ENCODE results near the gene AGAP1.

AGAP1 gene

DNA sequence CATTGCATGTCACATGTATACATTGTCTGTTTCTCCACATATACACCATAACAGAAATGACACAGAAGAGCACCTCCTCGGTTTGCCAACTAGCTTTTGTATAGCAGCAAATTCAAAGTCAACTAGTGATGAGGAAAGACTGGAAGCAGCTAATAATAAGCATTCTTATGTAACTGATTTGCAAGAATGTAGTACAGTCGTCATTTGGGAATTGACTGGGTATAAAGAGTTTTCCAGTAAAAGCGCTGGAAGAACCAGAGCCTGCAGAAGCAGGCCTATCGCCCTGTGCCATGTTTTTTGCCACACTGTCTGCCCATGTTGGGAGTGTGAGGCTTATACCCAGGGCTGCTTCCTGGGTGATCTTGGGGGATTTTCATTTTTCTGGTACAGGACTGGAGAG lies 363.8 kb downstream of the AGAP1 start:
- no peak for DNase-seq (ENCODE audit: low read depth in 2 of 3, low spot score in 1 of 3)

DNA sequence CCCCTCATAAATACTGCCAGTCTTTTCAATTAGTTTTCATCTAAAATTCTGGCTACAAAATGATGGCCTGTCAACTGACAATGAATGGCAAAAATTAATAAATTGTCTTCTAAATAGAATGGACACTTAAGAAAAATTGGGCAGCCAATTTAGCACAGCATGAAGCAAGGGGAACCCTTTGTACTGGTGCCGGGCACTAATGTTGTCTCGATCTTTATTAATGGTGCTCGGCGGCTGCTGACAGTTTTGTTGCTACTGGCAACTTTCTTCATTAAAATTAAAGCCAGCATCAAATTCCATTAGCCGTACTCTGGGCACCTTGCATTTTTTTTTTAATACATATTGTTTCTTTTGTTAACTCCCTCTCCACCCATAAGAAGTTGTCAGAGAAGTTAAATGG lies 365.0 kb downstream of the AGAP1 start:
- DNase-seq (ENCODE audit: low read depth in 2 of 3, low spot score in 1 of 3) = no peak

DNA sequence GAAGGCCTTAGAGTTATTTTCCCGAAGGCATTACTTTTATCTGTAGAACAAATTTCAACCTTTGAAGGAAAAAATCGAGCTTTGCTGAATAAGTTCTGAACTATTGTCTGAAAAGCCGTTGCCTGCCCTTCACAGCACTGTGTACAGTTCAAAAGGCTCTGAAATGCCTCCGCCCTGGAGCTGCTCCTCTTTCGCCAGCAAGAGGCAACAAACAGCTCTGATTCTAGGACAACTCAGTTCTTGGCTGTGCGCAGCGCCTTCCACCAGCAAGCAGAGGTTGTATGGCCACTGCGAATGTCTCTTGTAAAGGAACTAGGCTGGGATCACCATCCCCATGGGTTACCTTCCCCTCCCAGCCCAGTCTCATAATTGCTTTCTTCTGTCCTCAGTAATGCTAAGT lies 365.8 kb downstream of the AGAP1 start:
- DNase-seq (ENCODE audit: low read depth in 2 of 3, low spot score in 1 of 3) = no peak

DNA sequence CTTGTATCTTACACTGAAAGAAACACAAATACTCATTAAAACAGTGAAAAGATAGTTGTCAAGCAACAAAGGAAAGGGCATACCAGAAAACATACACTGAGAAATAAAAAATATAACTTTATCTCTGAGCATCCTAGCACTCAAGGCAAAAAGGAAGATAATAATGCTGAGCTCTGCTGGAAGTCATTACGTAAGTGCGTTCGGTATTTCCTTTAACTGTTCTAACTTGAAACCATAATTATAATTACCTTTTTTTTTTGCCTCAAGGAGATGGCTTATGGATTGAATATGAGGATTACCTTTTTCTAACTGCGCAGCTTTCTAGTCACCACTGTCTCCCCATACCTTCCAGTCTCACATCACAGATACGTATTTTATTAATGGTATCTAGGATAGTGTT lies 366.3 kb downstream of the AGAP1 start:
- DNase-seq (ENCODE audit: low read depth in 2 of 3, low spot score in 1 of 3) = no peak

DNA sequence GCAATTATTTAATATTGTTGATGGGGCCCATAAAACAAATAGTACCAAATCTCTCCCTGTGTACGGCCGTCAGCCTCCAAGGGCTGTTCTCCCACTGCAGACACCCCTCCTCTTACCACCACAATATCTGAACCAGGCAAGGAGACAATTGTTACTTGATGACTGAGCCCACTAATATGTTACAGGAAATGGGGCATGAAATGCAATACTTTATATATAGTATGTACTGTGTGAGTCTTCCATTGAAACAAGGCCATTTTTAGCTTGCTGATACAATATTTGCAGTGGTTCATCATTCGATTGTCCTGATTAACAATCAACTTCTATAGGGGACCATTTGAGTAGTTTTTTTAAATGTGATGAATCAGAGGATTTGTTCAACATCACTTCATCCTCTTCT lies 367.0 kb downstream of the AGAP1 start:
- no peak for DNase-seq (ENCODE audit: low read depth in 2 of 3, low spot score in 1 of 3)

DNA sequence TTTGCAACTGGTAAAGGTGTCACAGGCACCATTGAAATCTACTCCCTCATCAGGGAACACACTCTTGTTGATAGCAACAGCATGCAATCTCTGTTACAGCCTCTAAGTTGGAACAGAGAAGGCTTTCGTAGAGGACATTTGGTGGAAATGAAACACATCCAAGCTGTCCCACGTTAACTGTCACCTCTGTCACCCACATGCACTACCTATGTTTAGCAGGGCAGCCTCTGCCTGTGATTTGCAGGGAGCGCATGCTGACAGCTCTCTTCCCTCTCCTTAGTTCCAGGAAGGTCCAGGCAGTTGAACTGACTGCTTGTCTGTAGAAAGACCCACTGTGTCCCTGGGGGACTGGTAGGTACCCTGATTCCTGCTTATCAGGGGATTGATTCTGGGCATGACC lies 367.5 kb downstream of the AGAP1 start:
- DNase-seq (ENCODE audit: low read depth in 2 of 3, low spot score in 1 of 3) = no peak

DNA sequence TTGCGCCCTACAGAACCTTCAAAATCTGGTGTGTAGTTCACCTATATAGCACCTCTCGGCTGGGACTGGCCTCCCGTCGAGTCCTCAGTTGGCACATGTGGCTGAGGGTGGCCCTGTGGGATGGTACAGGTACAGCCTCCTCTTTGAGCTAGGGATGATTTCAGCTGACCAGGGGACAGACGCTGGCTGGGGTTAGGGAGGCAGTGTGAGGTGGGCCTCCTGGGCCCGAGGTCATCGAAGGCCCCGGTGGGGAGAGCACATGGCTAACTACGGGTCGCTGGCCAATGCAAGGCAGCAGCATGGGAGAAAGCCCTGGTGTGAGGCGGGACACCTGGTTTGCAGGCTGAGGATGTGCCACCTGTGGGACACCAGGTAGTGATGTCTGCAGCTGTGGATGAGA lies 369.6 kb downstream of the AGAP1 start:
- no peak for DNase-seq (ENCODE audit: low read depth in 2 of 3, low spot score in 1 of 3)

DNA sequence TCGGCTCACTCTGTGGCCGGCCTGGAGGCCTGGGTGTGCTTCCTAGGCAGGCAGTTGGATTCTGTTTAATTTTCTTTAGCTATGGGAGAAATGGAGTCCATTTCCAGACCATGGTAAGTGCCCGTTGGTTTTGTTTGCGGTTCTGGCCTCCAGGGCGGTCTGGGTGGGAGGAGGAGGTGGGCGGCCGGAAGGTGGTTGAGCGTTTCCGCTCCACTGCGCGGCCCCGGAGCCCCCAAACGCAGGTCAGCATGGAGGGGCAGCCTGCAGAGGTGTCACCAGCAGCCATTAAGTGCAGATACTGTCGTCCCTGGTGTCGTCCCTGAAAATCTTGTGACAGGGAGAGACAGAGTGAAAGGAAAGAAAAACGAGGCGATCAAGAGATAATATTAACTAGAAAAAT lies 370.5 kb downstream of the AGAP1 start:
- no peak for DNase-seq (ENCODE audit: low read depth in 2 of 3, low spot score in 1 of 3)

DNA sequence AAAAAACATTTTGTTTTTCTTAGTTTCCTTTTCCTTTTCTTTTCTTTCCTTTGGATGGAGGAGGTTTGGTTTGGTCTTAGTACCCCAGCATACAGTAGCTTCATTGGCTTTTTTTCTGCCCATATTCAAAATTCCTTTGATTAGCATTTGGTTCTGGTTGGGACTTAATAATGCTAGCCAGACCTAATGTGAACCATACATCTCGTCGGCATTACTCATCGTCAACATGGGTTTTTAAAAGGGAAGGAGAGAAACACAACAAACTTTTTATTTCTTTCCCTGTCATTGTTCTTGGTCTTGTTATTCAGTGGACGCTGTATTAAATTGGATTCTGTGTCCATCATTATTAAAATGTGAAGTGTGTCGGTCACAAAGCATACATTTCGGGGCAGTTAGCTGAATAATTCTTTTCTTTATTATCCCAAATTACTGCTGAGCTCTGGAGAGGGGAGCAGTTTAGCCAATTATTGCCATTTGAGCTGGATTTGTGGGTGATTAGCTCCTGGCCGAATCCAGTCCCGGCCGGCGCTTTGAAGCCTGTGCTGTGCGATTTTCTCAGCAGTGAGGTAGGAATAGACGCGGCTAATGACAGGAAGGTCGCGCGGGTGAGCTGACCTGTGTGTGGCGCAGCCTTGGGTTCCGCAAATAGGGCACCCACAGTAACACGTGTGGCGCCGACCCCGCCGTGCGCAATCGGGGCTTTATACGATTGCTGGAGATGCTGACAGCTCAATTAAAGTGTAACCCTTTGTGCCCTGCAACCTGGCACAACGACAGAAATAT lies 371.1 kb downstream of the AGAP1 start:
- DNase-seq (ENCODE audit: low read depth in 2 of 3, low spot score in 1 of 3) = no peak

DNA sequence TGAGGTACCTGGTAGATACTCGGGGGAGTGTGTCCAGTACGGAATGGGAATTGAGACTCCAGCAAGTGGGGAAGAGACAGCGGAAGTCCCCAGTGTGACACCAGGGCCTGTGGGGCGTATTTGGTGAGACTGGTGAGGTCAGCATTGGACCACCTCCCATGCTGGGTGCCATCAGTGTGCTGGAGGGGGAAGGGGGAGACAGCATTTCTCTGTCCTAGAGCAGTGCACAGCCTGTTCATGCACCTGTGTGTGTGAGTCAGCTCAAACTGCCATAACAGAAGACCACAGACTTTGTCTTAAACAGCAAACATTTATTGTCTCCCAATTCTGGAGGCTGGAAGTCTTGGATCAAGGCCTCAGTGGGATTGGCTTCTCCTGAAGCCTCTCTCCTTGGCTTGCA lies 372.5 kb downstream of the AGAP1 start:
- DNase-seq (ENCODE audit: low read depth in 2 of 3, low spot score in 1 of 3) = no peak

DNA sequence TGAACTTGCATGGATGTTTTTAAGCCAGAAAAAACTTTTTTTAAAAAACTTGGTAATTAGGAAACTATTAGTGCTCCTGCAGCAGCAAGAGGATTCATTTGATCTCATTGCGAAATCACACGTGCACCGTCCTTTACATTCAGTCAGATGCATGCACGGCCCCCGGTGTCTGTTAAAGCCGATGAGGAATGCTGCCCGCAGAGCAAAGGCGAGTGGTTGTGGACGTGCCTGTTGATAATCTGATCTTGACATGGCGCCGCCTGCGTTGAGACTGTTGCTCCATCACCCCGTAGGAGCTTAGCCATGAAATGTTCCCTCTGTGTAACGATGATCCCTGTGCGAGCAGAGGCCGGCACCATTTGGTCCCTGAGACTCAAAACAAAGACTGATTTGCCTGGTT lies 374.4 kb downstream of the AGAP1 start:
- DNase-seq (ENCODE audit: low read depth in 2 of 3, low spot score in 1 of 3) = no peak

DNA sequence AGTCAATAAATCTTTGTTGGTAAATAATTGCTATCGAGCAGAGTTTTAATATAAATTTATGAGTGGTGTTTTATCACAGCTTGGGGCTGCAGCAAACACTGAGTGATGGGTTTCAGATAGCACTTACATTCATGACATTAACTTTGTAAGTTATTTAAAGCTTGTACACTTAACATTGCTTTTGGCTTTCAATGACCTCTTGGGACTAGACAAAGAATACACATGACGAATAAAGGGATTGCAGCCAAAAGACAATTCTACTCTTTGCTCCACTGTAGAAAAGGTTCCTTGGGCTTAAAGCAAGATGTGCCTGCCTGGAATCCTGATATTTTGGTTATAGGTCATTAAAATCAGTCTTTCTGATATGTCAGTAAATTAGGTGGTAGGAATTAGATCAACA lies 374.8 kb downstream of the AGAP1 start:
- no peak for DNase-seq (ENCODE audit: low read depth in 2 of 3, low spot score in 1 of 3)

DNA sequence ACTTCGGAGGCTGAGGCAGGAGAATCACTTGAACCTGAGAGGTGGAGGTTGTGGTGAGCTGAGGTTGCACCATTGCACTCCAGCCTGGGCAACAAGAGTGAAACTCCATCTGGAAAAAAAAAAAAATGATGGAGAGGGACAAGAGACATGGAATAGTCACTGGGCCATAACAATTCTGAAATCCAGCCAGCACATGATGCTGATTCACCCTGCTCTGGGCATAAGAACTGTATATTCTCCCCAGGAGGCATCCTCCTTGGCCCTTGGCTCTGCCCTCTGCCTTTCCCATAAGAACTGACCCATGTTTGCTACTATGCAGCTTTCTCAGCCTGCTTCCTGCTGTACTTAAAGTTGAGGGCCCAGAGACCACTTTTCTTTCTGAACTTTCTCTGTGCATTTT lies 376.7 kb downstream of the AGAP1 start:
- no peak for DNase-seq (ENCODE audit: low read depth in 2 of 3, low spot score in 1 of 3)

DNA sequence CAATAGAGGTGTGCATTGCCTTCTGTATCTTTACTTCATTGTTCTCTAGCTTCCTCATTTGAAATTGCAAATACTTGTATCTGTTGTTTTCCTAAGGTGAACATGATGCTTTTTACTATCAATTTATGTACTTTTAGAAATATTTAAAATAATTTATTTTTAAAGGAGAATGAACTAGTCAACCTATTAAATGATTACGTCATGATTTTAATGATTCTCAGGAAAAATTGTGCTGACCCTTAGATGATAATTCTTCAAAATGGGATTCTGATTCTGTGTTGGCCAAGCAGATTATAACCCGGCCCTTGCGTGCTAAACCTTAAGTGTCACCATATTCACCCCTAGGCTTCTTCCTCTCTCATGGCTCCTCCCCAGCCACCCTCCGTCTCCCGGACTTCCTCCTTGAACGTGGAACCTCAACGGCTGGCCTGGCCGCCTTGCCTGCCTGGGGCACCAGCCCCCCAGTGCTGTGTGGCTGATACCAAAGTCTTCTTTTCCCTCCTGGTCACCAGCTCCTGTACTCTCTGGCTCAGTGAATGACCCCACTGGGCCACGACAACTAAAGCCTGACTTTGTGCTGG lies 382.3 kb downstream of the AGAP1 start:
- DNase-seq (ENCODE audit: low read depth in 2 of 3, low spot score in 1 of 3) = no peak

DNA sequence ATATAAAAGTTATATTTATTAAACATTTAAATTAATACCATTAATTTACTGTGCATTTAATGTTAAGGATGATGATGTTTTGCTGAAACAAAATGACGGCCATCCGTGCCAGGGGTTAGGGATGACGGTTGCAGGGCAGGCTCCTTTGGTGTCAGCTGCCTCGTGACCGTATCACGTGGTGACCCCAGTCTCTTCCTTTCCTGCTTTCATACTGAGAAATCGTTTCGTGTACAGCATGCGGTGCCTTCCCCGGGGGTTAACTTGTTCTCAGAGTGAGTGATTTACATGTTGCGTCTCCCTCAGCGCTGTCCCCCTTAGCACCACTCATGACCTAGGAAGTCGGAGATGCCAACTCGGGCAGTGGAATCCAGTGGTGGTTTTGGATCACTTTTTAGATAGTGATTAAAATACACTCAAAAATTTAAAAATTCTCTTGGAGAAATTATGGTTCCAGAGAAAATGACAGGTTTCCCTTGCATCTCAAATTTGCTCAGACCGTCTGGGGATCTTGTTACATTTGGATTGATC lies 383.5 kb downstream of the AGAP1 start:
- DNase-seq (ENCODE audit: low read depth in 2 of 3, low spot score in 1 of 3) = no peak

DNA sequence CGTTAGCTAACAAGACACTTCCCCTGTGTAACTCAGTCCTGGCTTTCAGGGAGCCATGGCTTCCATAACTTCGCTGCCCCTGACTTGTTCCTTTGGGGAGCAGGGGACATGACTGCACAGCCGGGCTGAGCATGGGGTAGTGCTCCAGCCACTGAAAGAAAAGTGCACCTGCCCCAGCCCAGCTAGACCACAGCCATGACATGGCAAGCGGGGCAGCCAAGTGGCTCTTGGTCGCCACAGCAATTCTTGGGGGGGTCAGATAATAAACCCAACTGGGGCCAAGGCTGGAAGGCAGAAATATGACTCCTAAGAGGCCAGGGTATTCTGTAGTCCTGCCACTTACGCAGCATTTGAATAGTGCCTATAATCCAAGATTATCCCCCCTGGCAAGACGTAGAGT lies 385.3 kb downstream of the AGAP1 start:
- DNase-seq (ENCODE audit: low read depth in 2 of 3, low spot score in 1 of 3) = no peak

DNA sequence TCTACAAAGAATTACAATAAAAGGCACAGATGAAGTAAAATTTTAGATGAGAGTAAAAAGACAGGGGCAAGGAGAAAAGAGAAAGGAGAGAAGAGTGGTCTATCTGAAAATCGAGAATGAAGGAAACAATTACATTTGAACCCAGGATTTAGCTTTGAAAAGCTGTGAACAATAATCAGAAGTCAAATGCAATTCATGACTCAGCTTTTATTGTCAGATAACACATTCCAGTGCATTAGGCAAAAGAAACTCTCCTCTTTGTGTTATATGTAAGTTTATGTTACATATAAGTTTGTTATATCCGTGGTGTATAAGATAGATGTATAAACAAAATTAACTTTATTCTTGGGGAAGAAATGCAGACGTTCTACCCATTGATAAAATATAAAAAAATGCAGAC lies 389.8 kb downstream of the AGAP1 start:
- no peak for DNase-seq (ENCODE audit: low read depth in 2 of 3, low spot score in 1 of 3)

DNA sequence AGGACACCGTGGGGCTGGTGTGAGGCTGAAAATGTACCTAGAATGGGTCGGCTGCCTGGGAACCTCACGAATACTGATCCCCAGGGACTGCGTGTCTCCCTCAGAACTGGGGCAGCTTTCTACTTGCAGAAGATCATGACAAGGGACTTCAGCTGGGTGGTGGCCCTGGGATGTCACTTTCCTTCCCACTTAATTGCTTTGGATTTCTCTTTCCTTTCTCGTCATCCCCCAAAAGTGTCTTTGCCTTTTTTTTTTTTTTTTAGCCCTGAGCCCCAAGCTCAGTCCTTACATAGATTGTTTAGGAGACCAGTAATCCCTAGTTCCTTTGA lies 395.4 kb downstream of the AGAP1 start:
- DNase-seq (ENCODE audit: low read depth in 2 of 3, low spot score in 1 of 3) = no peak

DNA sequence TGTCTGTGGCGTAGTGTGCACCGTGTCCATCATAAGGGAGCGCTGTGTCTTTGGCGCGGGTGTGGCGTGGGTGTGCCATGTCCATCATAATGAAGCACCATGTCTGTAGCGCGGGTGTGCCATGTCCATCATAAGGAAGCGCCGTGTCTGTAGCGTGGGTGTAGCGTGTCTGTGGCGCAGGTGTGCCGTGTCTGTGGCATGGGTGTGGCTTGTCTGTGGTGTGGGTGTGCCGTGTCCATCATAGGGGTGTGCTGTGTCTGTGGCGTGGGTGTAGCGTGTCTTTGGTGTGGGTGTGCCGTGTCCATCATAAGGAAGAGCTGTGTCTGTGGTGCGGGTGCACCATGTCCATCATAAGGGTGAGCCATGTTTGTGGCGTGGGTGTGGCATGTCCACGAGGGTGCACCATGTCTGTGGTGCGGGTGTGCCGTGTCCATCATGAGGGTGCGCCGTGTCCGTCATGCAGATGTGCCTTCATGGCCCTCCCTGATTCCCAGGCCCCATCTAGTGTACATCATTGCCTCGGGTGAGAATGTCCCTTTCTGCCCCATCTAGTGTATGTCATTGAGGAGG lies 399.4 kb downstream of the AGAP1 start:
- DNase-seq (ENCODE audit: low read depth in 2 of 3, low spot score in 1 of 3) = no peak

DNA sequence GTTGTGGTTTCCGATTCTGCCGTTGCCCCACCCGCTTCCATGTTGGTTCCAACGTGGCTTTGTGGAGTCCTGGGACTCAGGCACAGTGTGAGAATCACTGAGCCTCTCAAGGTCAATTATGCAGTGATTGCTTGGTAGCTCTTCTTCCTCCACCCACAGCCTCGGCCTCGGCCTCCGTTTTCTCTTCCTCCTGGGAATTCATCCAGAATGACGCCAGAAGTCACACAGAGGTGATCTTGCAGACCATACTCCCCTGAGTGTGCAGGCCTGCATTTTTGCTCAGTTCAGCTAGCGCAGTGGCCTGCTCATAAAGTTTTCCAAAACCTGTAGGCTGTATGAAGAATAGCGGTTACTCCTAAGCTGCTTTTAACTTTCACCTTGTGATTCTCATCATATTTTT lies 401.0 kb downstream of the AGAP1 start:
- DNase-seq (ENCODE audit: low read depth in 2 of 3, low spot score in 1 of 3) = no peak

DNA sequence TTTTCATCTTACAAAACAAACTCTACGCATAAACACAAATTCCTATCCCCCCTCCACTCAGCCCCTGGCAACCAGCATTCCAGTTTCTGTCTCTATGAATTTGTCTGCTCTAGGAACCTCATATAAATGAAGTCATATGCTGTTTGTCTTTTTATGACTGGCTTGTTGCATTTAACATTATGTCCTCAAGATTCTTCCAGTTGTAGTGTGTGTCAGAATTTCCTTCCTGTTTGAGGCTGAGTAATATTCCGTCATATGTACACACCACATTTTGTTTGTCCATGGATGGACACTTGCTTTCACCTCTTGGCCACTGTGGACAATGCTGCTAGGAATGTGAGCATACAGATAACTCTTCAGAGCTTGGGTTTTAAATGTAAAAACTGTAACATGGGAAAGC lies 402.2 kb downstream of the AGAP1 start:
- DNase-seq (ENCODE audit: low read depth in 2 of 3, low spot score in 1 of 3) = no peak

DNA sequence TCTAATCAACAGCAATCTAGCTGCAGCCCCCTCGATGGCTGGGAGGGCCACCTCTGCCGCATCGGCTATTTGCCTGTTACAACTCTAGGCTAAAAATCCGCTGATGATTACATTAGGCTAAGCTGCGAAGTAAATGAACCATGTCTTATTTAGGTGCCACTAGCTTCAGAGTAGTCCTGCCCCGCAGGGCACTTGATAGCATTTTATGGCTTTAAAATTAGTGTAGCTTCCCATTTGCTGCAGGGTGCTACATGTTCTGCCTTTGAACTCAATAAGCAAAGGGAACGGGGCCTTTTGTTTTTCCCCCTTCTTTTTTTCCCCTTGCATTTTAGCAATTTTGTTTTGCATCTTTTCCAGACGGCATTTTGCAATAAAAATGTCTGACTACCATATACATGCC lies 404.1 kb downstream of the AGAP1 start:
- no peak for DNase-seq (ENCODE audit: low read depth in 2 of 3, low spot score in 1 of 3)

DNA sequence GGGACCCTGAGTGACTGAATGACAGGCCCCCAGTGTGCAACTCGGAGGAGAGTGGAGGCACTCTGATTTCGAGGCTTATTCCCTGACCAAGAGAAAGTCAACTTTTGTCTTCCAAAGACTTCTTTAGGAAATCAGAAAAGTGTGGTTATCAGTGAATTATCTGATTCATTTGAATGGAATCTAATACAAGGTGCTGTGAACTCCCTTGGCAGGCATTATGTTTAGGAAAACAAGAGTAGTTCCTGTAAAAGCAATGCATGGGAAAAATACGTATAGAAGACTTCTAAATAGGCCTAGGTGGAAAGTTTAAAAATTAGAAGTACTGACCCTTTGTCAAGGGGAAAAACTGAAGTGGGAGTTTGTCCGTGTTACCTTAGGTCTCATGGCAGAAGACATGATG lies 404.9 kb downstream of the AGAP1 start:
- DNase-seq (ENCODE audit: low read depth in 2 of 3, low spot score in 1 of 3) = no peak
